GM12878 (cell line): ENCODE data around the gene ULK4. TPM values are rescaled to one million over a fixed set of nuclear protein-coding genes. Genes with fewer than 3 reads are reported as not detected.

Experiments used
- BCL3 ChIP-seq: IDR thresholded peaks from 2 replicates; pipeline ENCODE4 v1.6.1; 2011; ENCODE audit warnings: borderline replicate concordance, low read depth, mild to moderate bottlenecking, moderate library complexity, low read length; ENCODE audit not compliant: insufficient read depth, poor library complexity, severe bottlenecking
- BCLAF1 ChIP-seq: fragments of 450-650 bp; IDR thresholded peaks from 2 replicates; pipeline ENCODE4 v1.6.1; 2017; ENCODE audit warnings: antibody characterized with exemption, mild to moderate bottlenecking, moderate library complexity
- CEBPZ ChIP-seq: fragments of 150-350 bp; IDR thresholded peaks from 2 replicates; pipeline ENCODE4 v1.6.1; 2016; ENCODE audit warnings: low read depth, low read length
- EGR1 ChIP-seq, 2 experiments: IDR thresholded peaks; 1 replicate in 1 of 2; 2 replicates in 1 of 2; pipeline ENCODE4 v1.6.1; 2011 to 2012; ENCODE audit warnings: low read depth in 2 of 2, low read length in 2 of 2, borderline replicate concordance in 1 of 2, mild to moderate bottlenecking in 1 of 2, moderate library complexity in 1 of 2
- ESRRA ChIP-seq: IDR thresholded peaks from 2 replicates; pipeline ENCODE4 v1.6.1; 2012; ENCODE audit warnings: mild to moderate bottlenecking, low read length, improper control_type of control experiment
- IKZF2 ChIP-seq, 2 experiments: fragments of 450-650 bp; IDR thresholded peaks; 2 replicates each; pipeline ENCODE4 v1.6.1; 2017; ENCODE audit warnings: mild to moderate bottlenecking in 2 of 2, moderate library complexity in 2 of 2
- PML ChIP-seq: IDR thresholded peaks from 2 replicates; pipeline ENCODE4 v1.6.1; 2012; ENCODE audit warnings: low read length, inconsistent platforms
- RAD21 ChIP-seq: IDR thresholded peaks from 2 replicates; pipeline ENCODE4 v1.6.1; 2011; ENCODE audit warnings: mild to moderate bottlenecking, low read depth, low read length, moderate library complexity; ENCODE audit not compliant: insufficient read depth
- RAD51 ChIP-seq: fragments of 450-650 bp; IDR thresholded peaks from 2 replicates; pipeline ENCODE4 v1.6.1; 2016; ENCODE audit warnings: moderate library complexity, mild to moderate bottlenecking, inconsistent platforms
- RB1 ChIP-seq: fragments of 450-650 bp; formaldehyde crosslinking; IDR thresholded peaks from 2 replicates; pipeline ENCODE4 v1.6.1; 2017; ENCODE audit warnings: mild to moderate bottlenecking, borderline replicate concordance
- RELA ChIP-seq: fragments of 450-650 bp; IDR thresholded peaks from 2 replicates; pipeline ENCODE4 v1.8.0; 2014; ENCODE audit warnings: borderline replicate concordance; ENCODE audit not compliant: partially characterized antibody
- RUNX3 ChIP-seq: IDR thresholded peaks from 2 replicates; pipeline ENCODE4 v1.6.1; 2012; ENCODE audit warnings: low read length, inconsistent platforms
- YBX1 ChIP-seq: fragments of 450-650 bp; IDR thresholded peaks from 2 replicates; pipeline ENCODE4 v1.6.1; 2016; ENCODE audit warnings: antibody characterized with exemption
- ZBTB40 ChIP-seq: fragments of 450-650 bp; IDR thresholded peaks from 2 replicates; pipeline ENCODE4 v1.6.1; 2016; ENCODE audit warnings: mild to moderate bottlenecking, moderate library complexity, borderline replicate concordance
- ZZZ3 ChIP-seq: IDR thresholded peaks from 2 replicates; pipeline ENCODE4 v1.6.1; 2011; ENCODE audit warnings: low read depth; ENCODE audit not compliant: control insufficient read depth, insufficient read length
- polyA plus RNA-seq, 11 experiments: library from polyadenylated mRNA; depleted of rRNA in 4 of 11; unstranded in 6 of 11; stranded (reverse) in 5 of 11; fragments of >200 nt; fragmentation: Nextera tagmentation in 4 of 11; fragmentation: Illumina TruSeq in 1 of 11; extraction: Ambion mirVana in 4 of 11; extraction: Trizol in 1 of 11; gene quantifications; 1 replicate in 1 of 11; 2 replicates in 10 of 11; pipeline versions ENCODE4 v1.2.1 to v1.2.3, GENCODE V29; 2011 to 2016; ENCODE audit warnings: inconsistent platforms in 2 of 11, missing spikeins in 2 of 11, low read depth in 1 of 11
- total RNA-seq, 4 experiments: library from RNA; depleted of rRNA in 3 of 4; stranded (reverse); fragments of >200 nt in 3 of 4; fragmentation: Illumina TruSeq in 1 of 4; extraction: Trizol in 1 of 4; gene quantifications; 2 replicates each; pipeline versions ENCODE4 v1.2.1 to v1.2.3, GENCODE V29; 2013 to 2021

Gene ULK4
- total and polyA plus RNA-seq, 10 of the 15 experiments (the other 5 are each of a cell fraction or from before 2014, with no cell fraction given) = 3.5 to 7.6 (median 6.3) TPM

GRCh38 chr3:41961751-41962679 is at the start of gene ULK4 (continued):
- TF ChIP-seq PML (no peak), ESRRA (no peak), ZZZ3 (no peak), YBX1 (no peak), RUNX3 (peak; percentile 64), ZBTB40 (peak; percentile 90), EGR1 (IDR thresholded peaks at IDR 0.05; ENCODE audit: borderline replicate concordance in 1 of 2, low read depth in 2 of 2, low read length in 2 of 2) (peak; percentile 35 to 54; a peak in 2 of 3 replicates), RAD21 (no peak), CEBPZ (no peak), RELA (peak; percentile 93), BCL3 (no peak), RB1 (peak; percentile 85; the same call in 1 of the 2 replicates), IKZF2 (IDR thresholded peaks at IDR 0.05) (peak; percentile 30 to 55; a peak in 1 of 4 replicates), RAD51 (peak; percentile 35; the same call in 1 of the 2 replicates), BCLAF1 (peak; percentile 94)
